PC-3 (cell line): ENCODE measurements around the gene ERP27. TPM values are rescaled to one million over a fixed set of nuclear protein-coding genes. Genes with fewer than 3 reads are reported as not detected.

Experiments
- ATAC-seq: fragments of 200-7000 bp; cut with Tn5 transposase; 2 replicates; pipeline ENCODE4 v1.9.1; 2020; ENCODE audit warnings: mild to moderate bottlenecking, moderate library complexity
- BruUV-seq: library from RNA; stranded (reverse); fragments of 400-500 nt; replicated peaks from 2 replicates; lab custom pipeline; 2021; lab: Mats Ljungman, UMichigan
- CTCF ChIA-PET: fragments of 300-600 bp; sonication (Branson Sonifier 250); formaldehyde crosslinking; loops from one replicate; lab custom pipeline; 2022; ENCODE audit warnings: antibody characterized with exemption; lab: Charles Lee
- POLR2A ChIA-PET: fragments of 300-600 bp; sonication (Branson Sonifier 250); formaldehyde crosslinking; loops from one replicate; lab custom pipeline; 2022; ENCODE audit warnings: antibody characterized with exemption; ENCODE audit not compliant: unreplicated experiment; lab: Charles Lee
- DNase-seq: peaks from one replicate; pipeline ENCODE4 v3.0.0-alpha.2; 2015
- H2AFZ ChIP-seq: fragments of 300-600 bp; sonication (generic); 2 replicates; pipeline ENCODE4 v1.6.0; 2016; ENCODE audit warnings: antibody characterized with exemption, low read length
- H3F3A ChIP-seq: fragments of 300-600 bp; sonication (generic); one replicate; pipeline ENCODE4 v1.6.0; 2017; ENCODE audit warnings: antibody characterized with exemption, low read length, control low read depth, mild to moderate bottlenecking; ENCODE audit not compliant: unreplicated experiment
- H3K27ac ChIP-seq: fragments of 300-600 bp; sonication (generic); 2 replicates; pipeline ENCODE4 v1.5.1; 2016; ENCODE audit warnings: mild to moderate bottlenecking, low read length
- H3K27me3 ChIP-seq: fragments of 300-600 bp; sonication (generic); 2 replicates; pipeline ENCODE4 v1.6.1; 2016; ENCODE audit warnings: low read length, mixed read lengths
- H3K36me3 ChIP-seq: fragments of 300-600 bp; sonication (generic); 2 replicates; pipeline ENCODE4 v1.6.1; 2016; ENCODE audit warnings: low read depth, mixed run types, low read length, mixed read lengths
- H3K4me1 ChIP-seq: fragments of 300-600 bp; sonication (generic); 2 replicates; pipeline ENCODE4 v1.5.1; 2016; ENCODE audit warnings: low read length; ENCODE audit not compliant: insufficient read depth
- H3K4me2 ChIP-seq: fragments of 300-600 bp; sonication (generic); 2 replicates; pipeline ENCODE4 v1.6.0; 2016; ENCODE audit warnings: low read length
- H3K4me3 ChIP-seq: fragments of 300-600 bp; sonication (generic); 2 replicates; pipeline ENCODE4 v1.5.1; 2016; ENCODE audit warnings: mild to moderate bottlenecking, low read length, mixed read lengths
- H3K79me2 ChIP-seq: fragments of 300-600 bp; sonication (generic); 2 replicates; pipeline ENCODE4 v1.6.1; 2017; ENCODE audit warnings: low read length, mixed read lengths
- H3K9ac ChIP-seq: fragments of 300-600 bp; sonication (generic); 2 replicates; pipeline ENCODE4 v1.6.0; 2016; ENCODE audit warnings: mild to moderate bottlenecking, low read length
- H3K9me2 ChIP-seq: fragments of 300-600 bp; sonication (generic); replicated peaks from 2 replicates; pipeline ENCODE4 v1.6.1; 2016; ENCODE audit warnings: mixed run types, low read length, mixed read lengths
- H3K9me3 ChIP-seq: fragments of 300-600 bp; sonication (generic); 2 replicates; pipeline ENCODE4 v1.6.1; 2016; ENCODE audit warnings: low read length, mixed read lengths
- H4K20me1 ChIP-seq: fragments of 300-600 bp; sonication (generic); 2 replicates; pipeline ENCODE4 v1.6.1; 2016; ENCODE audit warnings: low read length, mixed read lengths
- CTCF ChIP-seq: fragments of 300-600 bp; sonication (generic); conservative IDR thresholded peaks from 2 replicates; pipeline ENCODE4 v1.5.1; 2017; ENCODE audit warnings: antibody characterized with exemption, low read depth, mild to moderate bottlenecking, low read length
- EZH2 ChIP-seq: fragments of 300-600 bp; sonication (generic); IDR thresholded peaks from one replicate; pipeline ENCODE4 v1.6.1; 2017; ENCODE audit warnings: antibody characterized with exemption, mild to moderate bottlenecking, low read length; ENCODE audit not compliant: unreplicated experiment
- EZH2phosphoT487 ChIP-seq: fragments of 300-600 bp; sonication (generic); IDR thresholded peaks from 2 replicates; pipeline ENCODE4 v1.6.1; 2018; ENCODE audit warnings: mild to moderate bottlenecking, antibody characterized with exemption, low read length, borderline replicate concordance
- intact Hi-C: fragments of 100-400 bp; cut with micrococcal nuclease; formaldehyde crosslinking; loops from 2 replicates; pipeline ENCODE4 v1.9.0; 2023
- total RNA-seq: library from RNA; depleted of rRNA; stranded (reverse); fragments of >200 nt; gene quantifications from 2 replicates; pipeline ENCODE4 v1.2.3, GENCODE V29; 2014

Gene ERP27
- total RNA-seq, 1 experiment from 2014 or later, result not detected

GRCh38 chr12:14962797-14963196, 24.5 kb upstream of the ERP27 start:
- H3K4me2 ChIP-seq, result no peak overlapping the region
- H3F3A ChIP-seq, result no peaks in the 10 kb centered on the region
- CTCF ChIA-PET, result no interaction called here
- H3K9me2 ChIP-seq, result no peaks in the 10 kb centered on the region
- H3K9ac ChIP-seq, result no peak overlapping the region
- DNase-seq (no peak), ATAC-seq (no peak)
- POLR2A ChIA-PET, result no interaction called here
- no peak overlapping the region for H3K4me3 ChIP-seq
- H3K9me3 ChIP-seq, result no peaks in the 10 kb centered on the region
- no peaks in the 10 kb centered on the region for H3K36me3 ChIP-seq
- no peak overlapping the region for H2AFZ ChIP-seq
- H4K20me1 ChIP-seq, result no peaks in the 10 kb centered on the region
- BruUV-seq, result no TSS peak
- H3K27ac ChIP-seq, result no peak overlapping the region
- intact Hi-C loops, result no loop called here
- no peaks in the 10 kb centered on the region for H3K79me2 ChIP-seq
- peaks cover 17% of the 10 kb centered on the region for H3K4me1 ChIP-seq
- no peaks in the 10 kb centered on the region for H3K27me3 ChIP-seq
- no peak for TF ChIP-seq EZH2
- no peak for TF ChIP-seq EZH2phosphoT487
- no peak for TF ChIP-seq CTCF

GRCh38 chr12:14962153-14962539, 23.8 kb upstream of the ERP27 start:
- intact Hi-C loops, result no loop called here
- no peaks in the 10 kb centered on the region for H3F3A ChIP-seq
- ChIA-PET POLR2A (no interaction called here), CTCF (no interaction called here)
- no peaks in the 10 kb centered on the region for H3K79me2 ChIP-seq
- peak overlapping the region; percentile 87 for H3K27ac ChIP-seq
- H3K9ac ChIP-seq, result no peak overlapping the region
- no TSS peak for BruUV-seq
- TF ChIP-seq CTCF, result no peak
- TF ChIP-seq EZH2, result no peak
- no peak for TF ChIP-seq EZH2phosphoT487
- peak overlapping the region; percentile 84; the same call in 1 of the 2 replicates for H3K4me2 ChIP-seq
- no peaks in the 10 kb centered on the region for H3K27me3 ChIP-seq
- peak overlapping the region; percentile 64 for H2AFZ ChIP-seq
- no peaks in the 10 kb centered on the region for H3K36me3 ChIP-seq
- H3K4me3 ChIP-seq, result no peak overlapping the region
- H3K4me1 ChIP-seq, result peaks cover 17% of the 10 kb centered on the region
- no peaks in the 10 kb centered on the region for H4K20me1 ChIP-seq
- no peak for DNase-seq
- H3K9me3 ChIP-seq, result no peaks in the 10 kb centered on the region
- ATAC-seq, result no peak
- H3K9me2 ChIP-seq, result no peaks in the 10 kb centered on the region

GRCh38 chr12:14961466-14962152, 23.3 kb upstream of the ERP27 start, which contains the start of gene ARHGDIB:
TSS of gene ARHGDIB (minus strand) at chr12:14961601. CDS start at chr12:14950712, 10,889 bp downstream.
- DNase-seq (no peak), ATAC-seq (peak; percentile 25)
- Histone ChIP-seq H3K4me3 (peak within 1 kb of the TSS; percentile 59; the same call in 1 of the 2 replicates), H3K4me2 (peak within 1 kb of the TSS; percentile 84), H3K27me3 (no peaks in the 10 kb centered on the region), H3K4me1 (peaks cover 17% of the 10 kb centered on the region), H3K36me3 (no peaks in the 10 kb centered on the region), H3K27ac (peak within 1 kb of the TSS; percentile 87), H4K20me1 (no peaks in the 10 kb centered on the region), H3K79me2 (no peaks in the 10 kb centered on the region), H3K9me3 (no peaks in the 10 kb centered on the region), H3K9me2 (no peaks in the 10 kb centered on the region), H3K9ac (peak within 1 kb of the TSS; percentile 33; the same call in 1 of the 2 replicates), H3F3A (no peaks in the 10 kb centered on the region), H2AFZ (peak within 1 kb of the TSS; percentile 64)
- ChIA-PET POLR2A (no interaction called here), CTCF (no interaction called here)
- no TSS peak for BruUV-seq
- intact Hi-C loops, result loop anchor here (2.0 kb wide), 1 partner anchor 31 kb away; no protein-coding TSS in a partner anchor
- TF ChIP-seq CTCF (no peak), EZH2 (no peak), EZH2phosphoT487 (no peak)
